Stimulated activated CD8-positive, alpha-beta memory T cell treated with anti-CD3 and anti-CD28 coated beads, Interleukin-4, amount 100 ng/mL, for 1 hour (primary cell): ENCODE measurements around the gene MYO7A.

ENCODE experiments used
- DNase-seq, 2 donors: peaks; one replicate each; pipeline ENCODE4 v3.0.0-alpha.2; 2020; ENCODE audit warnings: low read depth in 2 of 2, low spot score in 1 of 2

The MYO7A gene

DNA sequence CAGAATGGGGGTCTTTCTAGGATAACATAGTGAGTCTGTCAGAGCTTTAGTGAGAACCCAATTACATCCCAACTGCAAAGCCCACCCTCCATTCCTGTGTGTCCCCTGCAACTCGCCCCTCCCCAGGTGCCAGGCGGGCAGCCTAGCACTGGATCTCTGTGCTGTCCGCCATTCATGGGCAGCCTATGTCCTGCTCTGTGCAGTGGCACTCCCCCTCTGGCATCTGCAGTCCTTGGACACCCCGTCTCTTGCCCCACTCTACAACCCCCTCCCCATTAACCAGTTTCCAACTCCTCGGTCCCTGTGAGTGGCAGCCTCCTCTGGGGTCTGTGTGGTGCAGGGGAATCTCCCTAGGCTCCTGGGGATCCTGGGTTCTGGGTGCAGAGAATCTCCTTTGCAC is 37.0 kb downstream of the MYO7A start:
- no peak for DNase-seq

DNA sequence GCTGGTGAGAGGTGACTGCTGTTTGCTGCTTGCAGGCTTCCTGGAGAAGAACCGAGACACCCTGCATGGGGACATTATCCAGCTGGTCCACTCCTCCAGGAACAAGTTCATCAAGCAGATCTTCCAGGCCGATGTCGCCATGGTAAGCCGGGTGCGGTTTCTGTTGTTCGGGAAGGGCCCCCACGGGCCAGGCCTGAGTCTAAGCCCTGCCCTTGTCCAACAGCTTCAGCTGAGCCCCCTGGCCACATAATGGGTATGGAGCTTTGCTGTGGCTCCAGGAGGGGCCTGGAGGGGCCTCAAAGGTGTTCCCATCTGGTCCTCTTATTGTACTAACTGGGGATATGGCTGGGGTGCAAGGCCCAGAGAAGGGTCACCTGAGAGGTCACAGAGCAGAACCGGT is 38.0 kb downstream of the MYO7A start:
- DNase-seq = no peak

DNA sequence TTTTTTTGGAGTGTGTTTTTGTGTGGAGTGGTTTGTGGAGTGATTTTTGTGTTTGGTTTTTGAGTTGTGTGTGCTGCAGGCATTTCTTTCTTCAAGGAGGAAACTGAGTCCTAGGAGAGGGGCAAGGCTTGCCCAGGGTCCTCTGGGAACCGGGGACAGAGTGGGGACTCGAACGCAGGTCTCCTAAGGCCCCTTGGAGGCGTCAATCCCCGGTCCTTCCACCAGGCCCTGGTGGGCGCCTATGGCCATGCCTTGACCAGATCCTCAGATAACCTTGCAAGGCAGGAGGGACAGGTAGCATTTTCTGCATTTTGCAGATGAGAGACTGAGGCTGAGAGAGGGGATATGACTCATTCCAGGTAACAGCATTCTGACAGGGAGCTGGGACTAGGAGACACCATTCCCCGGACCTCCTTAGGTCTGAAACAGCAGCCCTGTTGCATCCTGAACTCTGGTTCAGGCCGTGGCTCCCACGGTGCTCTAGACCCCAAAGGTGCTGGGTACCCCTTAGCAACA is 39.1 kb downstream of the MYO7A start:
- no peak for DNase-seq

DNA sequence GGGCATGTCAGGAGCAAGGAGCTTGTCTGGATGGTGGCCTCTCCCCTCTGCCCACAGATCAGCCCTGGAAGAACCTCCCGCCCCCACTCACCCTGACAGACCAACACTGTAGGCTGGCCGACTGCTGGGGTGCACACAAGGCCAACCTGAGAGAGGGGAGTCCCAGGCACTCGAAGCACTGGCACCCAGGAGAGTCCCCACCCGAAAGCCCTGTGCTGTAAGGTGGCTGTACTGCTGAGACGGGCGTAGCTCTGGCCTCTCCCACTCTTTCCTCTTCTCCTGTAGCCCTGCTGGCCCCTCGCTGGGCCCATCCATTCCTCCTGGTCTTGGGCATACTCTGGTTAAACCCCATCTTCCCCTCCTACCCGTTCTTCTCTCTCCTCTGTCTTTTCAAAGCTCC is 39.7 kb downstream of the MYO7A start:
- DNase-seq = no peak

DNA sequence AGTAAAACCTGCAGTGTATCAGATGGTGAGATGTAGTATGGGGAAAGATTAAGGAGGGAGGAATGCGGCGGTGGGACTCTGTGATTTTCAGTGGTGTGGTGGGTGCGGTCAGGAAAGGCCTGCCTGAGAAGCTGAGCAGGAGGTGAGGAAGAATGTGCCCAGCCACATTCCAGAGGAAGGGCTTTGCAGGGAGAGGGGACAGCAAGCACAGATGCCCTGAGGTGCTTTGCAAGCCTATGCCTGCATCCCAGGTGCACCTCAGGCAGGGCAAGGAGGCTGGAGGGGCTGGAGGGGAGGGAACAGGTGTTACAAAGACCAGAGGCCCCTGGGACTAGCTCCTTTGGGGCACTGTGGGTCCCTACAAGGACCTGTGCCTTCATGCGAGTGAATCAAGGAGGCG is 42.1 kb downstream of the MYO7A start:
- no peak for DNase-seq

DNA sequence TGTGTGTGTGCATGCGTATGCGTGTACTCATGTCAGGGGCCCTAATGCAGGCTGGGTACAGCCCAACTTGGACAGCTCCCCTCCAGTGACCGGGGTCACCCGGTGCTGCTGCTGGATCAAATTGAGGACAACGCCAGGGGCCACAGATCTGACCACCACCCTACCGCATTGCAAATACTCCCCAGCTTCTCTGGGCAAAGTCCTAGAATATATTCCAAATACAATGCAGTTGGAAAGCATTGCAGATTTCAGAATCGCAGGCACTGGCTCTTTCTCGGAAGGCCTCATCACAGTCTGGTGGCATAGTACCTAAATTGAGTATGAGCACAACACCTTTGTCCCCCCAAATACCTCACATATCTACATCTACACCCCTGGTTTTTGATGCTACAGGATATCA is 43.2 kb downstream of the MYO7A start:
- DNase-seq = no peak

DNA sequence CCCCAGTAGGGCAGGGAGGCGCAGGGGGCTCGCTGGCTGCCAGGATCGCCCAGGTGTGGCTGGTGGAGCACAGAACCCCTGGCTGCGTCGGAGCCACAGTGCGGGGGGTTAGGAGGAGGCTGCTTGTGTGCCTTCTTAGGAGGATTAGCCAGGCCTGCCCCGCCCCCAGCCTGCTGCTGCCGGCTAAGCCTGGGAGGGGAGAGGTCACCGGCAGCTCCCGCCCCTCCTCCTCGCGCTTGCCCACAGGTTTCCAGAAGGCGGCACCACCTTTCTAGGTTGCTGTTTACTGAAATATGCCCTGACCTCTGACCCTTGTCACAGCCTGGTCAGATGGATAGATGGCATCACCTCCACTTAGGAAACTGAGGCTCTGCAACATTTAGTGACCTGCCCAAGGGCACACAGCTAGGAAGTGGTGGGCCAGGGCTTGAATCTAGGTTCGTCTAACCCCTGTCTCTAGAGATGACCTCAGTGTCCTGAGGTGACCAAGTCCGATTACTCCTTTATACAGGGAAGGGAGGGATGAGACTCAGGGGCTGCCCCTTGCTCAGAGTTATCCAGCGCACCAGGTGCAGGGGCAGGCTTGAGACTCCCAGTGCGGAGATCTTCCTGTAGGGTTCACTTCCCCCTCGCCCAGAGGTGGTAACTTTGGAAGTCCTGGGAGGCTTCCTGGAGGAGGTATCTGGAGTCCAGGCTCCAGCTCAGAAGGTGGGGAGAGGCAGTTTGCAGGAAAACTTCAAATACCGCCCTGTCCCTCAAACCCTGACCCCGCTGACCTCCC is 44.0 kb downstream of the MYO7A start:
- no peak for DNase-seq

DNA sequence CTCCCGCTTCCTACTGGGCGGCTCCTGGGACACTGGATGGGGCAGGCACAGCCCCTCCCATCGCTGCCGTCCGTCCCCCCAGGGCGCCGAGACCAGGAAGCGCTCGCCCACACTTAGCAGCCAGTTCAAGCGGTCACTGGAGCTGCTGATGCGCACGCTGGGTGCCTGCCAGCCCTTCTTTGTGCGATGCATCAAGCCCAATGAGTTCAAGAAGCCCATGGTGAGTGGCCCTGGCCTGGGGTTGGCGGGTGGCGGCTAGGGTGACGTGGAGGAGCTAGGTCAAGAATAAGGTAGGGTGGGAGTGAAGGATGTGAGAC is 44.6 kb downstream of the MYO7A start:
- DNase-seq = no peak

DNA sequence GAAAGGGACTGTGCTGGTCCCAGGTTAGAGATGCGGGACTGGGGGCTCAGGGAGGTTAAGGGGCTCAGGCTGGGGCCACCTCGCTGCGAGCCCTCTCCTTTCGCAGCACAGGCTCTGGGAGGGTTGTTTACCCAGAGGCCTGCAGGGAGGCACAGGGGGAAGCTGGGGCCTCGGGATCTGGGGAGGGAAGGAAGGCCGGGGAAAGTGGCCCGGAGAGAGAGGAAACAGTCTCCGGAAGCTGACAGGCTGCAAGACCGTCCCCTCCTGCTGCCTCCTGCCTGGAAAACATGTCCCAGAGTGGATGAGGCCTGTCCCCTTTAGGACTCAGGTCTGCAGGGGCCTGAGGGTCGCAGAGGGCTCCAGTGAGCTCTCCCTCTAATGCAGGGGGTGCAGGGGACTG is 45.4 kb downstream of the MYO7A start:
- no peak for DNase-seq

DNA sequence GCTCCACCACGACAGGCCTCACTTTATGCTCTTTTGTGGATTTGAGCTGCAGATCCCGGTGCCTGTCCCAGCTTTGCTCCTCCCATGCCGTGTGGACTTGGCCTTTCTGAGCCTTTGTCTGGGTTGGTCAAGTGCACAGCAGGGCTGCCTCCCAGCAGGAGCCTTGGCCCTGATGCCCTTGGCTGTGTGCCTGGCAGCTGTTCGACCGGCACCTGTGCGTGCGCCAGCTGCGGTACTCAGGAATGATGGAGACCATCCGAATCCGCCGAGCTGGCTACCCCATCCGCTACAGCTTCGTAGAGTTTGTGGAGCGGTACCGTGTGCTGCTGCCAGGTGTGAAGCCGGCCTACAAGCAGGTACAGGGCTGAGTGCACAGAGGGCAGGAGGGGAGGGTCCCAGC is 46.5 kb downstream of the MYO7A start:
- no peak for DNase-seq

DNA sequence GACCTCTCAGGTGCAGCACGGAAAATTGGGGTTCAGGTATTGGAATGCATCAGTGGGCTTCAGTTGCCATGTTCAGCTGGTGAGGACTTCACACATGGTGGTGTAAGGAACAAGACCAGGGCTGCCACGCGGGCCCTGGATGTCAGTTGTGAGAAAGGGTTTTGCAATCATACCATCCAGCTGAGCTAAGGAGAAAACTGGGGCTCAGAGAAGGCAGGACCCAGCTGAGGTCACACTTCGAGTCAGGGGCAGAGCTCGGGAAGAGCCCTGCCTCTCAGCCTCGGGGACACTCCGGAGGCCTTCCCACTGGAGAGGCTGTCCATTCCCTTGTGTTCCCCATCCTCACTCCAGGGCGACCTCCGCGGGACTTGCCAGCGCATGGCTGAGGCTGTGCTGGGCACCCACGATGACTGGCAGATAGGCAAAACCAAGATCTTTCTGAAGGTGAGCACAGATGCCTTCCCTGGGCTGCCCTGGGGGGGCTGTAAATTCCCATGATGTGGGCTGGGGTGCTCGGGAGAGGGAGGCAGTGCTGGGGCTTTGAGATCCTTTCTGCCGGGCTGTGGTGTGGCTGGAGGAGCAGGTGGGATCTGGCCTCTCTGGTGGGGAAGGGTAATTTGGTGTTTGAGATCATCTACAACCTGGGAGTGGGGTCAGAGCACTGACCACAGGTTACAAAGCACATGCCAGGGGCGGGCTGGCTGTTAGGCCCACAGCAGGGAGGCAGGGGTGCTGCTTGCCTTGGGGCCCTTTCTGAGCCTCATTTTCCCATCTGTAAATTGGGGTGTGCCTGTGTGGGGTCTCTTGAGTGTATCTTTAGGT is 47.2 kb downstream of the MYO7A start:
- no peak for DNase-seq

DNA sequence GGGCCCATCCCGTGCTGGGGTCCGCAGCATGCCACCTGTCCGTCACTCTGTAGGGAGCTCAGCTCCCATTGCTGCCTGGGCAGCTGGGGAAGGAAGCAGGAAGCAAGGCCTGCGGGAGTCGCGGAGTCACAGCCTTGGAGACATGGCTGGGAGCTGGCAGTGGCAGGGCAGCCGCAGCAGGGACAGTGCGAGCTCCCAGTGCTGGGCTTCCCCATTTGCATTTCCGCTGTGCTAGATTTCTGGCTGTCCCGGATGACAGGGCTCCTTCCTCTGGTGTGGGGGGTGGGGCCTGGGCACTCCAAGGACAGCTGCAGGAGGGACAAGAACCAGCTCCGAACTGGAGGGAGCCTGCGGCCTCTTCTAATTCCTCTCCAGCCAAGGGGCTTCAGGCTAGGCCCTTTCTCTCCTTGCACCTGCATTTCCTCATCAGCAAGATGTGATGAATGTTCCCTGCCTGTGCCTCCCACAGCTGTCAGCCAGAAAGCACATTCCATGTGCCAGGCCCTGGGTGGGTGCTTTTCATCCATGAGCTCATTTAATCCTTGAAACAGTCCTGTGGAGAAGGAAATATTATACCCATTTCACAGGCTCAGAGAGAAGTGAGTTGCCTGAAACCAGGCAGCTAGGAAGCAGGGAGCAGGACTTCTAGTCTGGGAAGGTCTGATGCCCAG is 48.0 kb downstream of the MYO7A start:
- no peak for DNase-seq

DNA sequence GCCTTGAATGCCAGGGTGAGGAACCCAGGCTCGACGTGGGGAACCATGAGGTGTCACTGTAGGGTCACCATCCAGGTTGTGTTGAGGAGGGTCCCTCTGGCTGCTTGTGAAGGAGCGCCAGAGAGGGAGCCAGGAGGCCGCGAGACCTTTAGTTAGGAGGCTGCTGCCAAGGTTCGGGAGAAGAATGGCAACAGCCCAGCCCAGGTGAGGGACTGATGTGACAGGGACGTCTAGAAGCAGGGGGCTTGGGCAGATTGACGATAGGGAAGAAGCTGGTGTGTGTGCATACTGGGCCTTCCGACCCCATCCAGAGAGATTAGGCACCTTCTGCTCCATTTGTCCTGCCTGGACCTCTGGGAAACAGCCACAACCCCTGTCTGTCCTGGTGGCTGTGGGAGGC is 49.0 kb downstream of the MYO7A start:
- no peak for DNase-seq

DNA sequence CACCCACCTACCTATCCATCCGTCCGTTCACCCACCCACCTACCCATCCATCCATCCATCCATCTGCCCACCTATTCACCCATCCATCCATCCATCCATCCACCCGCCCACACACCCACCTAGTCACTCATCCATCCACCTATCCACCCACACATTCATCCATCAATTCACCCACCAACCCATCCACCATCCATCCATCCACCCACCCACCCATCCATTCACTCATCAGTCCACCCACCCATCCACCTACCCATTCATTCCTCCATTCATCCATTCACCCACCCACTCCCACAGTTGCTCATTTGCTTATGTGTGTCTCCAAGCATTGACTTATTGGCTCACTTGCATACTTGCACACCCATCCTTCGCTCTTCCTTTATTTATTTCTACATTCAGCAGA is 50.1 kb downstream of the MYO7A start:
- DNase-seq = no peak

DNA sequence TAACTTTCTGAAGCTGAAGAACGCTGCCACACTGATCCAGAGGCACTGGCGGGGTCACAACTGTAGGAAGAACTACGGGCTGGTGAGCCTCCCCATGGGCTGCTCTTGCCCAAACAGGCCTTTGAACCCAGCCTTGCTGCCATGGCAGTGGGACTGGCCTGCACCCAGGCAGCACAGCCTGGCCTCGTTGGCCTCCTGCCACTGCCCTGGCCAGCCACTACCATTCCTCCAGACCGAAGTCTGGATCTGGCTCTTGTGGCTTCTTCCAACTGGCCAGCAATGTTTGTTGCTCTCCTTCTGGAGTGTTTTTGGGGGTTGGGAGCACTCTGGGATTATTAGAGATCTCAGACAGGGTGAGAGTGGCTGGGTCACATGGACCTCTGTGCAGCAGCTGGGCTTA is 51.0 kb downstream of the MYO7A start:
- no peak for DNase-seq

DNA sequence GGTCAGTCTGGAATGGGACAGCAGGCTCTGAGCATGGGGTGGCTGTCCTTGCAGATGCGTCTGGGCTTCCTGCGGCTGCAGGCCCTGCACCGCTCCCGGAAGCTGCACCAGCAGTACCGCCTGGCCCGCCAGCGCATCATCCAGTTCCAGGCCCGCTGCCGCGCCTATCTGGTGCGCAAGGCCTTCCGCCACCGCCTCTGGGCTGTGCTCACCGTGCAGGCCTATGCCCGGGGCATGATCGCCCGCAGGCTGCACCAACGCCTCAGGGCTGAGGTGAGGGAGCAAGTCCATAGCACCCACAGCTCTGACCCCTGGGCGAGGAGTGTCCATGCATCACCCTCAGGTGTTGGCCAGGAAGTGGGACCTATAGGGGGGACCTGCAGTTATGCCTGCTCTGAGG is 51.6 kb downstream of the MYO7A start:
- no peak for DNase-seq

DNA sequence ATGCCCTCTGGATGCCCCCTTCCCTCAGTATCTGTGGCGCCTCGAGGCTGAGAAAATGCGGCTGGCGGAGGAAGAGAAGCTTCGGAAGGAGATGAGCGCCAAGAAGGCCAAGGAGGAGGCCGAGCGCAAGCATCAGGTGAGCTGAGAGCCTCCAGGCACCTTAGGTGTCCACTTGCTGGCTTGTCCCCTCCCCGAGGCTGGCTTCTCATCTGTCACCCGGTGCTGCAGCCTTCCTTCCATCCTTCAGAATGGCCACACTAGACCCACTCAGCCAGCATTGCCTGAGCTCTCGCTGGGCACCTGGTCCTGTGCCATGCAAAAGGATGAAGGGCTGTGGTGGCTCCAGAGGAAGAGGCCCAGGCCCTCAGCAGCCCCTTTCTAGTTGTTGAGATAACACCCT is 52.3 kb downstream of the MYO7A start:
- no peak for DNase-seq

DNA sequence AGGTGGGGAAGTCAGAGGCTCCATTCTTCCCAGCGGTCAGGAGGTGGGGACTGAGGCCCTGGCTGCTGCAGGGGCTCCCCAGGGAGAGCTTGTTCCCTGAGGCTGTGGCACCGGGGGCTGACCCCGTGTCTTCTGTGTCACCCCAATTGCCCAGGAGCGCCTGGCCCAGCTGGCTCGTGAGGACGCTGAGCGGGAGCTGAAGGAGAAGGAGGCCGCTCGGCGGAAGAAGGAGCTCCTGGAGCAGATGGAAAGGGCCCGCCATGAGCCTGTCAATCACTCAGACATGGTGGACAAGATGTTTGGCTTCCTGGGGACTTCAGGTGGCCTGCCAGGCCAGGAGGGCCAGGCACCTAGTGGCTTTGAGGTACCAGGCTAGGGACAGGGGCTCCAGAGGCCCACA is 53.2 kb downstream of the MYO7A start:
- no peak for DNase-seq

DNA sequence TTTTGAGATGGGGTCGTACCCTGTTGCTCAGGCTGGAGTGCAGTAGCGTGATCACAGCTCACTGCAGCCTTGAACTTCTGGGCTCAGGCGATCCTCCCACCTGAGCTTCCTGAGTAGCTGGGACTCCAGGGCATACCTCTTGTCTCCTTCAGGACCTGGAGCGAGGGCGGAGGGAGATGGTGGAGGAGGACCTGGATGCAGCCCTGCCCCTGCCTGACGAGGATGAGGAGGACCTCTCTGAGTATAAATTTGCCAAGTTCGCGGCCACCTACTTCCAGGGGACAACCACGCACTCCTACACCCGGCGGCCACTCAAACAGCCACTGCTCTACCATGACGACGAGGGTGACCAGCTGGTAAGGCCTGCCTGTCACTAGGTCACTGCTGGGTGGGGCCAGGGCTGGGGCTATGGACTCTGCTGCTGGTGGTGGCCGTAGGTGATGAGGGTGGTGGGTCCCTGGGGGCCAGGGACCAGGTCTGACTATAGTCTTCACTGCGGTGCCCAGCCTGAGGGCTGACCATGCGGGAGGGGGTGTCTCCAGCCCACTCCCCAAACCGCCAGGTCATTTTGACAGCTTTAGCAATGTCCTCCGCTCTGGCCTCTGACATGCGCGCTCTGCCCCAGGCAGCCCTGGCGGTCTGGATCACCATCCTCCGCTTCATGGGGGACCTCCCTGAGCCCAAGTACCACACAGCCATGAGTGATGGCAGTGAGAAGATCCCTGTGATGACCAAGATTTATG is 53.9 kb downstream of the MYO7A start:
- DNase-seq = no peak

DNA sequence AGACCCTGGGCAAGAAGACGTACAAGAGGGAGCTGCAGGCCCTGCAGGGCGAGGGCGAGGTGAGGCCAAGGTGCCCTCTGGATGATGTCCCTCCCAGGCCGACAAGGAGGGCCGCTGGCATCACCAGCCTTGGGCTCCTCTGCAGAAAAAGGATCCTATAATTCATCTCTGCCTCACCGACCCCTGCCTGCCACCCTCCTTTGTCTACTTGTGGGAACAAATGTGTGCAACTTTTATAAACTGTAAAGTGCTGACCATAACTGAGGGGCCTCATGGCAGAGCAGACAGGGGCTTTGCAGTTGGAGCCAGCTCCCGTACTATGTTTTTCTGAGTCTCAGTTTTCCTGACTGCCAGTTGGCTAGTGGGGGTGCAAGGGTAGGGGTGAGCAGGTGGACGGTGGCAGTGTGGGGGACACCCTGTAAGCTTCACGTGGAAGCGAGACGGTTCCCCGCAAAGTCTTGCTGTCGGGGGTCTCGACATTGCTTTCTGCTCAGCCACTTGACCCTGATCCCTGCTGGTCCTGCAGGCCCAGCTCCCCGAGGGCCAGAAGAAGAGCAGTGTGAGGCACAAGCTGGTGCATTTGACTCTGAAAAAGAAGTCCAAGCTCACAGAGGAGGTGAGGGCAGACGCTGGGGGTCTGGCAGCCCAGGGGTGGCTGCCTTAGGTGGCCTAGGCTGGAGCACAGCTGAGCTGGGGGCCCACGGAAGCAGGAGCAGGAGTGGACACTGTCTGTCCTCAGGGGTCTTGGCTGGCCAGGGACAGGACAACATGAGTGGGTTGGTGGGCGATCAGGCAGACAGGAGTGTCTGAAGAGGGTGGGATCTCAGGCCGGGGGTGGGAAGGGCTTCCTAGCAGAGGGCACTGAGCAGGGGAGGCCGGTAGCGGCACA is 54.7 kb downstream of the MYO7A start:
- no peak for DNase-seq
